Sigmoid colon (tissue), 4 donors: Measurements from ENCODE around the gene SOCS4.

Experiments
- CTCF ChIP-seq, 4 experiments: fragments of 450-650 bp in 3 of 4; fragments of 200-600 bp in 1 of 4; IDR thresholded peaks; one replicate each; pipeline ENCODE4 v1.5.1; 2016 to 2019; ENCODE audit warnings: antibody characterized with exemption in 4 of 4, mild to moderate bottlenecking in 3 of 4, moderate library complexity in 2 of 4
- EP300 ChIP-seq, 4 donors: sonication (generic); formaldehyde crosslinking; IDR thresholded peaks; one replicate each; pipeline ENCODE4 v1.6.1; 2017; ENCODE audit warnings: antibody characterized with exemption in 4 of 4
- POLR2A ChIP-seq, 2 donors: fragments of 450-650 bp; IDR thresholded peaks; one replicate each; pipeline ENCODE4 v1.6.1; 2016; ENCODE audit warnings: antibody characterized with exemption in 2 of 2, mild to moderate bottlenecking in 2 of 2, moderate library complexity in 2 of 2
- POLR2AphosphoS5 ChIP-seq, 4 donors: sonication (generic); formaldehyde crosslinking; IDR thresholded peaks; one replicate each; pipeline ENCODE4 v1.6.1; 2017; ENCODE audit warnings: antibody characterized with exemption in 4 of 4

DNA sequence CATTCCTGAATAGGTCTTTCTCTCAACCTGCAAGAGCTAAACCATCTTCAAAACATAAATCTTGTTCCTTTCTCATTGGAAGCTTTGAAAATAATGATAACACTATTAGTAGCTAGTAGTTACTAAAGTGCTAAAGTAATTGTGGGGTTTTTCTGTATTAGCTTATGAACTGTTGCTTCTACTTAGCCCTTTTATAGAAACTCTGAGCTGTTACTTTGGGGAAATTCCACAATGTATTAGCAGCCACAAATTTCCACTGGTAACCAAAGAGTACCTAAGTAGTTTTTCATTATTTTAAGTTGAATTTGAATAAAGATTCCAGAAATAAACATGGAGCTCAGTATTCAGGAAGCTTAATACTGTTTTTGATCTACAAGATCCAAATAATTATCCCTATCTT, 18.1 kb downstream of the SOCS4 start:
- no peak for TF ChIP-seq POLR2A (IDR thresholded peaks at IDR 0.05)
- no peak for TF ChIP-seq POLR2AphosphoS5 (IDR thresholded peaks at IDR 0.05)
- TF ChIP-seq CTCF (IDR thresholded peaks at IDR 0.05), result no peak
- no peak for TF ChIP-seq EP300 (IDR thresholded peaks at IDR 0.05)
